IMR-90 (cell line): ENCODE results near the gene KCNIP1. TPM values are rescaled to one million over a fixed set of nuclear protein-coding genes. Genes with fewer than 3 reads are reported as not detected.

Experiments used
- ATAC-seq: fragments of 200-7000 bp; cut with Tn5 transposase; 2 replicates; pipeline ENCODE4 v1.9.1; 2020; ENCODE audit warnings: low read depth, mild to moderate bottlenecking, moderate library complexity
- BruUV-seq: library from RNA; stranded (reverse); fragments of 400-500 nt; replicated peaks from 2 replicates; lab custom pipeline; 2021; lab: Mats Ljungman, UMichigan
- CTCF ChIA-PET: fragments of 300-600 bp; formaldehyde crosslinking; extraction: SDS; loops from one replicate; lab custom pipeline; 2021; ENCODE audit warnings: antibody characterized with exemption; lab: Yijun Ruan, JAX
- POLR2A ChIA-PET: fragments of 300-600 bp; sonication (Branson Sonifier 250); formaldehyde crosslinking; loops from one replicate; lab custom pipeline; 2022; ENCODE audit warnings: antibody characterized with exemption; ENCODE audit not compliant: unreplicated experiment; lab: Charles Lee
- DNase-seq: peaks from one replicate; pipeline ENCODE4 v3.0.0; 2013
- H2AFZ ChIP-seq: replicated peaks from 2 replicates; pipeline ENCODE3; 2013; ENCODE audit warnings: low read length, mild to moderate bottlenecking; ENCODE audit not compliant: poor library complexity
- H2AK5ac ChIP-seq: 2 replicates; pipeline ENCODE4 v1.6.1; 2013; ENCODE audit warnings: low read depth, low read length, inconsistent platforms
- H2AK9ac ChIP-seq: replicated peaks from 2 replicates; pipeline ENCODE3; 2013; ENCODE audit warnings: mild to moderate bottlenecking, low read depth, low read length, moderate library complexity; ENCODE audit not compliant: poor library complexity
- H2BK120ac ChIP-seq: 2 replicates; pipeline ENCODE4 v1.6.1; 2013; ENCODE audit warnings: low read depth, low read length, inconsistent platforms
- H2BK15ac ChIP-seq: 3 replicates; pipeline ENCODE4 v1.6.1; 2013; ENCODE audit warnings: low read depth, low read length, inconsistent platforms
- H2BK20ac ChIP-seq: 2 replicates; pipeline ENCODE4 v1.6.1; 2013; ENCODE audit warnings: low read depth, mild to moderate bottlenecking, inconsistent platforms, low read length, moderate library complexity
- H2BK5ac ChIP-seq: 2 replicates; pipeline ENCODE4 v1.6.1; 2013; ENCODE audit warnings: mild to moderate bottlenecking, low read depth, low read length, inconsistent platforms; ENCODE audit not compliant: poor library complexity, severe bottlenecking
- H3K14ac ChIP-seq: replicated peaks from 2 replicates; pipeline ENCODE4 v1.6.1; 2013; ENCODE audit warnings: low read depth, low read length, inconsistent platforms
- H3K18ac ChIP-seq: 2 replicates; pipeline ENCODE4 v1.6.1; 2013; ENCODE audit warnings: low read depth, low read length, control low read depth
- H3K23ac ChIP-seq: 2 replicates; pipeline ENCODE4 v1.6.1; 2013; ENCODE audit warnings: low read depth, low read length, inconsistent platforms
- H3K27ac ChIP-seq: 2 replicates; pipeline ENCODE4 v1.5.1; 2013; ENCODE audit warnings: mild to moderate bottlenecking, control low read depth, low read length; ENCODE audit not compliant: insufficient read depth
- H3K27me3 ChIP-seq: 2 replicates; pipeline ENCODE4 v1.6.1; 2013; ENCODE audit warnings: low read length; ENCODE audit not compliant: control insufficient read depth, insufficient read depth
- H3K36me3 ChIP-seq: 2 replicates; pipeline ENCODE4 v1.6.1; 2013; ENCODE audit warnings: low read length, mixed read lengths; ENCODE audit not compliant: control insufficient read depth, insufficient read depth
- H3K4ac ChIP-seq: 2 replicates; pipeline ENCODE4 v1.6.1; 2013; ENCODE audit warnings: low read depth, low read length, inconsistent platforms
- H3K4me1 ChIP-seq: 2 replicates; pipeline ENCODE4 v1.6.1; 2013; ENCODE audit warnings: low read length, mixed read lengths; ENCODE audit not compliant: control insufficient read depth, insufficient read depth
- H3K4me2 ChIP-seq: 2 replicates; pipeline ENCODE4 v1.6.1; 2013; ENCODE audit warnings: low read depth, mild to moderate bottlenecking, control low read depth, low read length, moderate library complexity
- H3K4me3 ChIP-seq: 2 replicates; pipeline ENCODE4 v1.5.1; 2013; ENCODE audit warnings: low read depth, mild to moderate bottlenecking, control low read depth, low read length, moderate library complexity; ENCODE audit not compliant: insufficient read depth
- H3K56ac ChIP-seq: 2 replicates; pipeline ENCODE4 v1.6.1; 2013; ENCODE audit warnings: low read length, inconsistent platforms; ENCODE audit not compliant: insufficient read depth; ENCODE audit errors: extremely low read depth
- H3K79me1 ChIP-seq, 2 experiments: 2 replicates each; pipeline ENCODE4 v1.6.1; 2013; ENCODE audit warnings: low read length in 2 of 2, inconsistent platforms in 1 of 2, low read depth in 1 of 2
- H3K9ac ChIP-seq: 2 replicates; pipeline ENCODE4 v1.6.1; 2013; ENCODE audit warnings: low read depth, low read length, control low read depth
- H3K9me1 ChIP-seq: 2 replicates; pipeline ENCODE4 v1.6.1; 2013; ENCODE audit warnings: low read length, inconsistent platforms; ENCODE audit not compliant: insufficient read depth
- H3K9me3 ChIP-seq: 2 replicates; pipeline ENCODE4 v1.6.1; 2013; ENCODE audit warnings: low read length; ENCODE audit not compliant: control insufficient read depth, insufficient read depth
- H4K20me1 ChIP-seq: 2 replicates; pipeline ENCODE4 v1.6.1; 2013; ENCODE audit warnings: low read length, inconsistent platforms; ENCODE audit not compliant: insufficient read depth
- H4K5ac ChIP-seq: 2 replicates; pipeline ENCODE4 v1.6.1; 2013; ENCODE audit warnings: mild to moderate bottlenecking, low read depth, low read length, control low read depth
- H4K8ac ChIP-seq, 2 experiments: 2 replicates each; pipeline ENCODE4 v1.6.1; 2013; ENCODE audit warnings: low read depth in 2 of 2, low read length in 2 of 2, control low read depth in 1 of 2, inconsistent platforms in 1 of 2
- H4K91ac ChIP-seq: 2 replicates; pipeline ENCODE4 v1.6.1; 2013; ENCODE audit warnings: low read depth, low read length, inconsistent platforms; ENCODE audit not compliant: insufficient read depth
- CEBPB ChIP-seq: IDR thresholded peaks from 2 replicates; pipeline ENCODE4 v1.6.1; 2012; ENCODE audit warnings: low read depth, low read length, improper control_type of control experiment
- CHD1 ChIP-seq: IDR thresholded peaks from 2 replicates; pipeline ENCODE4 v1.6.1; 2012; ENCODE audit warnings: low read depth, low read length, improper control_type of control experiment
- FOS ChIP-seq: fragments of 150-350 bp; IDR thresholded peaks from 2 replicates; pipeline ENCODE4 v1.6.1; 2016; ENCODE audit warnings: low read depth, low read length
- MAFK ChIP-seq: IDR thresholded peaks from 2 replicates; pipeline ENCODE4 v1.6.1; 2012; ENCODE audit warnings: low read depth, low read length, improper control_type of control experiment
- MAZ ChIP-seq: IDR thresholded peaks from 2 replicates; pipeline ENCODE4 v1.6.1; 2012; ENCODE audit warnings: low read depth, mild to moderate bottlenecking, low read length, improper control_type of control experiment, moderate library complexity, borderline replicate concordance
- MXI1 ChIP-seq: IDR thresholded peaks from 2 replicates; pipeline ENCODE4 v1.6.1; 2012; ENCODE audit warnings: low read depth, mild to moderate bottlenecking, low read length, moderate library complexity, borderline replicate concordance
- NFE2L2 ChIP-seq: fragments of 150-350 bp; IDR thresholded peaks from 2 replicates; pipeline ENCODE4 v1.6.1; 2016; ENCODE audit warnings: low read depth, mild to moderate bottlenecking, low read length
- POLR2A ChIP-seq: IDR thresholded peaks from 2 replicates; pipeline ENCODE4 v1.6.1; 2012; ENCODE audit warnings: mild to moderate bottlenecking, low read depth, low read length
- RAD21 ChIP-seq: IDR thresholded peaks from 2 replicates; pipeline ENCODE4 v1.6.1; 2012; ENCODE audit warnings: low read length, improper control_type of control experiment
- RCOR1 ChIP-seq: IDR thresholded peaks from 2 replicates; pipeline ENCODE4 v1.6.1; 2012; ENCODE audit warnings: mild to moderate bottlenecking, low read length, improper control_type of control experiment; ENCODE audit not compliant: insufficient replicate concordance
- RFX5 ChIP-seq: IDR thresholded peaks from 2 replicates; pipeline ENCODE4 v1.8.0; 2012; ENCODE audit warnings: low read depth, mild to moderate bottlenecking, low read length, moderate library complexity
- SMC3 ChIP-seq: fragments of 150-350 bp; IDR thresholded peaks from 2 replicates; pipeline ENCODE4 v1.6.1; 2016; ENCODE audit warnings: low read depth, mild to moderate bottlenecking, antibody characterized with exemption, low read length, moderate library complexity
- WGBS, 2 experiments: methylation state at CpG; one replicate each; pipeline versions ENCODE4 v1.1.5 to v1.1.7; 2013; ENCODE audit warnings: missing lambda C conversion rate in 2 of 2; ENCODE audit not compliant: insufficient read length in 1 of 2; ENCODE audit errors: extremely low coverage in 2 of 2; 5-methylcytosine and 5-hydroxymethylcytosine counted together
- dilution Hi-C: fragments of 300-500 bp; cut with HindIII; formaldehyde crosslinking; loops from one replicate; pipeline ENCODE4 v1.14.3; 2018; ENCODE audit warnings: low sequenced_read_pairs; ENCODE audit not compliant: unreplicated experiment
- in situ Hi-C: fragments of 300-500 bp; cut with MboI; formaldehyde crosslinking; loops from 3 replicates; pipeline ENCODE4 v1.14.3; 2019; ENCODE audit warnings: low sequenced_read_pairs, inconsistent platforms, mixed read lengths
- intact Hi-C: fragments of 100-400 bp; cut with micrococcal nuclease; formaldehyde crosslinking; loops from 2 replicates; pipeline ENCODE4 v1.10.0; 2022
- polyA plus RNA-seq, 3 experiments: library from polyadenylated mRNA; depleted of rRNA; stranded (reverse); fragments of >200 nt; gene quantifications; 2 replicates each; pipeline ENCODE4 v1.2.3, GENCODE V29; 2012; ENCODE audit warnings: low replicate concordance in 1 of 3
- total RNA-seq: library from RNA; depleted of rRNA; stranded (reverse); fragments of >200 nt; gene quantifications from 2 replicates; pipeline ENCODE4 v1.2.3, GENCODE V29; 2012
- TF ChIP-seq, protein P1 (sequence below): fragments of 150-350 bp; IDR thresholded peaks from 2 replicates; pipeline ENCODE4 v1.6.1; 2017; ENCODE audit warnings: mild to moderate bottlenecking, antibody characterized with exemption, low read length, low read depth

KCNIP1 gene
- total and polyA plus RNA-seq, 2 of the 4 experiments (the other 2 are of a cell fraction) = not detected

DNA sequence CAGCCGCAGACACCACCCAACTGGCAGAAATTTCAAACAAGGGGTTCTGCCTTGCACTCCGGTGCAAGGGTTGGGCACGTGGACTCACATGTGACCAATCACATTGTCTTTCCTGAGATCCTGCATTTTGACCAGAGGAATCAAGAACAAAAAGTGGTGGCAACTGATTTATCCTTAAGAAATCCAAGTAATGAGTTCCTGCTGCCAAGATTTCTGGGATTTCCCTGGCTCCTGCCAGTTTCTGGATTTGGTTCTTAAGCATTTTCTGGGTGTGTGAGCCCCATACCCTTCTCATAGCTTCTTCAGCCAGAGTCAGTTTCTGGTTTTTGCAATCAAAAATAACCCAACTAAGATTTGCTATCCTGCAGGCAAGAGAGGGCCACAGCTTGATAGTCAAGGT lies 17.4 kb upstream of the KCNIP1 start:
- ATAC-seq (no peak), DNase-seq (no peak)
- Histone ChIP-seq H2BK120ac (no peak overlapping the region), H2BK15ac (no peak overlapping the region), H2AFZ (no peak overlapping the region), H3K4ac (no peak overlapping the region), H2AK5ac (no peak overlapping the region), H3K36me3 (no peaks in the 10 kb centered on the region), H3K79me1 (no peaks in the 10 kb centered on the region), H3K14ac (no peak overlapping the region), H2BK20ac (no peak overlapping the region), H3K9me3 (no peaks in the 10 kb centered on the region), H4K5ac (no peak overlapping the region), H3K23ac (no peak overlapping the region), H3K4me3 (no peak overlapping the region), H2BK5ac (no peak overlapping the region), H3K4me2 (no peak overlapping the region), H3K27ac (no peak overlapping the region), H4K91ac (no peak overlapping the region), H2AK9ac (no peak overlapping the region), H3K56ac (no peak overlapping the region), H3K9me1 (no peaks in the 10 kb centered on the region), H3K18ac (no peak overlapping the region), H4K20me1 (no peaks in the 10 kb centered on the region), H3K4me1 (no peaks in the 10 kb centered on the region), H4K8ac (no peak overlapping the region), H3K9ac (no peak overlapping the region), H3K27me3 (no peaks in the 10 kb centered on the region; the same call in 1 of the 2 replicates)
- dilution Hi-C loops = no loop called here
- no peak for TF ChIP-seq FOS
- TF ChIP-seq CHD1 = no peak
- TF ChIP-seq POLR2A = no peak
- no peak for TF ChIP-seq MAZ
- TF ChIP-seq, protein P1, sequence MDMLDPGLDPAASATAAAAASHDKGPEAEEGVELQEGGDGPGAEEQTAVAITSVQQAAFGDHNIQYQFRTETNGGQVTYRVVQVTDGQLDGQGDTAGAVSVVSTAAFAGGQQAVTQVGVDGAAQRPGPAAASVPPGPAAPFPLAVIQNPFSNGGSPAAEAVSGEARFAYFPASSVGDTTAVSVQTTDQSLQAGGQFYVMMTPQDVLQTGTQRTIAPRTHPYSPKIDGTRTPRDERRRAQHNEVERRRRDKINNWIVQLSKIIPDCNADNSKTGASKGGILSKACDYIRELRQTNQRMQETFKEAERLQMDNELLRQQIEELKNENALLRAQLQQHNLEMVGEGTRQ = no peak
- no peak for TF ChIP-seq RAD21
- no peak for TF ChIP-seq SMC3
- TF ChIP-seq MAFK = no peak
- no peak for TF ChIP-seq RCOR1
- no peak for TF ChIP-seq MXI1
- TF ChIP-seq CEBPB = no peak
- TF ChIP-seq NFE2L2 = no peak
- TF ChIP-seq RFX5 = no peak
- ChIA-PET POLR2A (no interaction called here), CTCF (no interaction called here)
- 76% methylated on average over 3 of the region's 3 CpGs; no CpG with 5 or more reads in 1 of the 2 experiments for WGBS, 2 experiments
- BruUV-seq = no TSS peak
- intact Hi-C loops = no loop called here
- in situ Hi-C loops = no loop called here
